C4-2B (cell line): ENCODE results near the gene TRAF3.

ENCODE experiments used
- CTCF ChIP-seq: fragments of 450-650 bp; conservative IDR thresholded peaks from 2 replicates; pipeline ENCODE4 v1.5.1; 2017; ENCODE audit warnings: mild to moderate bottlenecking
- ZFX ChIP-seq: fragments of 450-650 bp; IDR thresholded peaks from 2 replicates; pipeline ENCODE4 v1.6.1; 2017

GRCh38 chr14:102957222-102957621 lies 180.0 kb downstream of the TRAF3 start:
- TF ChIP-seq CTCF (no peak), ZFX (no peak)
